NCI-H1930 (cell line): ENCODE data around the gene CFAP43.
"Not testable (repeated sequence)": the region's sequence is repeated elsewhere in the genome, so short reads cannot be mapped to it uniquely, and the experiment has no call there.

ENCODE experiments used
- DNase-seq, 2 experiments: peaks; one replicate each; lab custom pipeline; 2025; lab: John Stamatoyannopoulos, UW

The CFAP43 gene

DNA sequence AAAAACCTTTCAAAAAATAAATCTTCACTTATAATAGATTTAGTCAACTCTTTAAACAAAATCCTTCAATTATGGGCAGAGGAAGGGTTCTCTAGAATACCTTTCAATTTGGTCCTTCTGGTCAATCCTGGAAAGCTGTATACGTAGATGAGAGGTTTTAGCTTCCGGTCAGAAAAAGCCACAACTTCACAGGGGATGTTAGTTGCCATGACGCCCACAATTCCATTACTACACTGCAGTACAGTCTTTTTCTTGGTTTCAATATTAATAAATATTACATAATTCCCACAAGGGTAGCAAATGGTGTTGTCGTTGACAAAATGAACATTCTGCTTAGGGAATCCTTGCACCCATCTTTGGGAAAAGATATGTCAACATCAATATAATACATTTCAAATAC lies 1.7 kb downstream of the CFAP43 start:
- DNase-seq: no peak

- no peak for DNase-seq
These were observed 8.9 kb downstream of the CFAP43 start for GRCh38 chr10:104223304-104223703.

DNA sequence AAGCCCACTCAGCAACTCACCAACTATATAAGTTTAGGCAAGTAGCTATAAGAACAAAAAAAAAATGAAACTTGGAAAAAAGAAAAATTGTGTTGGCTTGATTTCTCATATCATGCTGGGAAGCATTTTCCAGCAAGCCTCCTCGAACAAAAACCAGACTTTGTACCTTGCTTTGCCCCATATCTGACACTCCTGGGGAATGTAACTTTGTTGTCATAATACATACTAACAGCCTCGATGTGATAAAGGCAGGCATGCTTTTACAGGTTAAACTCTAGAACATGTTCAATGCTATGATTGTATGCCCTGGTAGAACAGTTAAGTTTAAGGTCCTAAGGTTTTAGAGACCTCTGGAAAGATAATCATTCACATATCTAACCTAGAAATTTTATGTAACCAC lies 11.6 kb downstream of the CFAP43 start:
- no peak for DNase-seq

DNA sequence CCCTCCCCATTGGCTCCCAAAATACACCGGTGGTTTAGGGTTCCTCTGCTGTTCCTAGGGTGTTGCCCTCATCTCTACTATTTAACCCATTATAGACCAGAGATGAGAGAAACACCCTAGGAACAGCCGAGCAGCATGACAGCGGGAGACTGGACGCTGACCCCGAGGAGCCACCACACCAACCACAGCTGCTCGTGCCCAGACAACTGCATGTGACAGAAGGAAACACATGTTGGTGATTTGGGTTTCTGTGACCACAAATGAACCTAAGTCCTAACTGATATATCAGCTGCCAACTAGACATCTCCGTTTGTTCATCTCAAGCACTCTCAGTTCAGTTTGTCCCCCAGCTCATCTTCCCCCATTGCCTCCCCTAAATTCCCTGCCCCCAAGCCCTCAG lies 13.4 kb downstream of the CFAP43 start:
- DNase-seq: no peak

DNA sequence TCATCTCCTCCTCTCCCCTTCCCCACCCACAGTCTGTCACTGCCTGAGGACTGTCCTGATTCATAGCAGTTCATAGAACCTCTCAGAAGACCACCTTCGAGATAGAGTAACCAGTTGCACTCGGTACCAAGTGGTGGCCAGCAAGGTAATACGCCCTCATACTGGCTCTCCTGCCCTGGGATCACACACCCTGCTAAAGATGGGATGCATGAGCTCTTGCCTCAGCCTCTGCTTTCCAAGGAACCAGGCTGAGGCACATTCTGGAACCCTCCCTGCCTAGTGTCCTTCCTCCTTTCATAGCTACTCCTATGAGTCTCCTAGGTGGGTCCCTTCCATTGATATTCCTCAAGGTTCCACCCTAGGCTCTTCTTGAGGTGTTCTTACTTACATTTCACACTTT lies 15.5 kb downstream of the CFAP43 start:
- DNase-seq: no peak

- DNase-seq: peak in 1 of 2 experiments; percentile 6
These were observed 22.5 kb downstream of the CFAP43 start for GRCh38 chr10:104209575-104210198.

- DNase-seq: no peak
These were observed 23.4 kb downstream of the CFAP43 start for GRCh38 chr10:104208730-104209129.

- DNase-seq: no peak
These were observed 29.9 kb downstream of the CFAP43 start for GRCh38 chr10:104202231-104202630.

GRCh38 chr10:104201636-104202035 lies 30.5 kb downstream of the CFAP43 start:
- no peak for DNase-seq

- DNase-seq: no peak
These were observed 32.6 kb downstream of the CFAP43 start for GRCh38 chr10:104199567-104199966.

GRCh38 chr10:104197364-104197763 lies 34.8 kb downstream of the CFAP43 start:
- peak in 1 of 2 experiments; percentile 5 for DNase-seq

GRCh38 chr10:104195706-104196105 lies 36.5 kb downstream of the CFAP43 start:
- no peak for DNase-seq

GRCh38 chr10:104193787-104194186 lies 38.4 kb downstream of the CFAP43 start:
- no peak for DNase-seq

- DNase-seq: no peak
These were observed 41.5 kb downstream of the CFAP43 start for GRCh38 chr10:104190695-104191094.

GRCh38 chr10:104183682-104184081 lies 48.5 kb downstream of the CFAP43 start:
- no peak for DNase-seq

DNA sequence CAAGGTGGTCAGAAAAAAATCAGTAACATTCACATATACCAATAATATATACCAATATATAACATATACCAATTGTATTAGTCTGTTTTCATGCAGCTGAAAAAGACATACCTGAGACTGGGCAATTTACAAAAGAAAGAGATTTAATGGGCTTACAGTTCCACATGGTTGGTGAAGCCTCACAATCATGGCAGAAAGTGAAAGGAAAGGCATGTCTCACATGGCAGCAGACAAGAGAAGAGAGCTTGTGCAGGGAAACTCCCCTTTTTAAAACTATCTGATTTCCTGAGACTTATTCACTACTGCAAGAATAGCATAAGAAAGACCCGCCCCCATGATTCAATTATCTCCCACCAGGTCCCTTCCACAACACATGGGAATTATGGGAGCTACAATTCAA lies 58.0 kb downstream of the CFAP43 start:
- DNase-seq: not testable (repeated sequence)

DNA sequence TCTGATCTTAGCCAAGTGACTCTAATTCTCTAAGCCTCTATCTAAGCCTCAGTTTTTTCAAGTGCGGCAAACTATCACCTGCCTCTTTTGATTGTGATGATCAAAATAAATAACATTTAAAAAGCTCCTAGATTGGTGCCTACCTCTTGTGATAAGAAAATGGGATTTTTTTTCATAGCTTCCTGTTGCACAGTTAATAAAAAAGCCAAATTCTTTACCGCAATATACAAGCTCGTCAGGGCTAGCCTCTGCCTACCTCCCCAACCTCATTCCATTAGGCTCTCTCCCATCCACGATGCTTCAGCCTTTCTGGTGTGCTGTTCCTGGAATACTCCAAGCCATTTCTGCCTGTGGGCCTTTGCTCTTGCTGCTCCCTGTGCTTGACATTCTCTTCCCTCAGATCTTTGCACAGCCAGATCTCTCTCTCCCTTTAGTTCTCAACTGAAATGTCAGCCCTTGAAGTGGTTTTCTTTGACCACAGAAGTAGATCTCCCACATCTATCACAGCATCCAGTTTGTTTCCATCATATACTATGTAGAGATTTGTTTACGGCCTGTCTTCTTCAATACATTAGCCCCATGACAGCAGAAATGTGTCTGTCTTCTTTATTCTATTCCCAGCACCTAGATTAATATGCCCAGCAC lies 61.4 kb downstream of the CFAP43 start:
- DNase-seq: no peak

- DNase-seq: no peak
These were observed 76.6 kb downstream of the CFAP43 start for GRCh38 chr10:104155591-104155990.

DNA sequence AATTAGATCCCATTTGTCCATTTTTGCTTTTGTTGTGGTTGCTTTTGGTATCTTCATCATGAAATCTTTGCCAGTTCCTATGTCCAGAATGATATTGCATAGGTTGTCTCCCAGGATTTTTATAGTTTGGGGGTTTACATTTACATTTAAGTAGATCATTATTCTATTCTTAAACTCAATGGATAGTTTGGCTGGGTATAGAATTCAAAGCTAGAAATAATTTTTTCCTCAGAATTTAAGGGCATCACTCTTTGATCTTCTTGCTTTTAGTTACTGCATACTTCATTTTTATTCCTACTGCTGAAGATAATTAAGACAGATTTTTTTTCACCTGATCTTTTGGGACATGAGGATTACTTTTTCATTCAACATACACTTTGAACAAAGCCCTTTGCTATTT lies 80.4 kb downstream of the CFAP43 start:
- no peak for DNase-seq

DNA sequence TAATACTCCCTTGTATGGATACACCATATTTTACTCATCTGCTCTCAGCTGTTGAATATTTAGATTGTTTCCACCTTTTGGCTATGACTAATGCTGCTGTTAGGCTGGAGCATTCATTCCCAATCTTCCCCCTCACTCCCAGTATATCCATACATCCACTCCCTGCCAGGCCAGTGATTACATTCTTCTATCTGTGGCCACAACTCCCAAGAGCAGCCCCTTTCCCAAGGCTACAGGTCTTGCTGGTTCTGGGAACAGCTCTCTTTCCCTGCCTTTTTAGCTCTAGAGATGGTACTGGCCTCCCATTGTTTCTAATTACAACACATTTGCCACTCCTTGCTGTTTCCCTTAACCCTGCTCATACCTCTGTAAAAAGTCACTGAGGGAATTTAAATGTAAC lies 82.0 kb downstream of the CFAP43 start:
- DNase-seq: no peak

GRCh38 chr10:104146882-104147281 lies 85.3 kb downstream of the CFAP43 start:
- no peak for DNase-seq

- DNase-seq: no peak
These were observed 87.2 kb downstream of the CFAP43 start for GRCh38 chr10:104144931-104145330.

GRCh38 chr10:104143829-104144228 lies 88.3 kb downstream of the CFAP43 start:
- DNase-seq: no peak

DNA sequence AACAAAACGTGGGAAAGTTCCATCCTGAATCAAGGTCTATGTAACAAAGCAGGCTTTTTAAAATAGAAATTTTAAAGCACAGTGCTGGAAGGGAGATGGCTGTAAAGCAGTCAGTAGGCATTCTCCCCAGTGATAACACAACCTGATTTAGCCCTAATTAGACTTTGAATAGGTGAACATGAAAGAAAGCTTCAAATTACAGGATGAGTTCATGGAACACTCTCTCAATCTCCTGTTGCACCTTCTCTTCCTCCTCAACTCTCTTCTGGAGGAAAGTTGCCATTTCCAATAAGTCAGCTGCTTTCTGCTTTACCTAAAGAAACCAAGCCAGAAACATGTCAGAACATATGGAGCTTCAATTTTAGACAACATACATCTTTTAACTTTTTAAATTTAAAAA lies 90.1 kb downstream of the CFAP43 start:
- no peak for DNase-seq
